ENCODE measurements around the gene PAH.

GRCh38 chr12:102920271-102920670 is 3.2 kb upstream of the PAH start:
- TF ChIP-seq CTCF (IDR thresholded peaks at IDR 0.05) (no peak), EP300 (IDR thresholded peaks at IDR 0.05) (no peak)
